CD4-positive, alpha-beta T cell treated with Interferon gamma for 1 hour (primary cell): Measurements from ENCODE around the gene WNT6.
A peak's percentile ranks its signal among the peaks of the same experiment; 100 is the strongest.

ENCODE experiments used
- DNase-seq: peaks from one replicate; pipeline ENCODE4 v3.0.0-alpha.2; 2020

WNT6 gene

GRCh38 chr2:218894151-218894879 is 34.7 kb downstream of the WNT6 start:
- no peak for DNase-seq

DNA sequence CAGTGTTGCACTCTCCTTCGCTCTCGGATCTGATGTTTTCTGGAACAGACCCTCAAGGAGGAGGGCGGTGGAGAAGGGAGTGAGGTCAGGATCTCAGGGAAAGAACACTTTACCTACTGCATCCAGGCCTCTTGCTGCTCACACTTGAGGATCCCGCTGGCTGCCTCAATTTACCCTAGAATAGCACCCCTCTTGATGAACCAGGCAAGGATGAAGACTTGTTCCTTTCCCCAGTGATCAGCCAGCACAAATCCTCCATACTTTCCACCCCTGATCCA is 35.2 kb downstream of the WNT6 start:
- DNase-seq = no peak

DNA sequence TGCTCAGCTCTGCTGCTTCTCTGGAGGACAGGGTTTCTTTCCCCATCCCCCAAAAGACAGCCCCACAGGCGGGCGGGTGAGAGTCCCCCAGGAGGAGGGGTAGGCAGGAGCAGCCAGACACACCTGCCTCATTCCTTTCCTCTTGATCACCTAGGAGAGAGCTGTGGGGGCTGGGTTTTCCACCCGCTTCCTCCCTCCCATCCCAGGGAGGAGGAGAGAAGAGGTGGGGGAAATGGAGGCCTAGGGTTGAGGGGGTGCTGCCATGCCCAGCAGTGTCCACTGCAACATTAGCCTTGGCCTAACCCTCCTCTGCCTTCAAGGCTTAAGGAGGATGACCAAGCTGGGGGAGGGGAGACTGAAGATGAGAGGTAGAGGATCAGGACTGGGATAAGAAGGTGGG is 35.7 kb downstream of the WNT6 start:
- no peak for DNase-seq

DNA sequence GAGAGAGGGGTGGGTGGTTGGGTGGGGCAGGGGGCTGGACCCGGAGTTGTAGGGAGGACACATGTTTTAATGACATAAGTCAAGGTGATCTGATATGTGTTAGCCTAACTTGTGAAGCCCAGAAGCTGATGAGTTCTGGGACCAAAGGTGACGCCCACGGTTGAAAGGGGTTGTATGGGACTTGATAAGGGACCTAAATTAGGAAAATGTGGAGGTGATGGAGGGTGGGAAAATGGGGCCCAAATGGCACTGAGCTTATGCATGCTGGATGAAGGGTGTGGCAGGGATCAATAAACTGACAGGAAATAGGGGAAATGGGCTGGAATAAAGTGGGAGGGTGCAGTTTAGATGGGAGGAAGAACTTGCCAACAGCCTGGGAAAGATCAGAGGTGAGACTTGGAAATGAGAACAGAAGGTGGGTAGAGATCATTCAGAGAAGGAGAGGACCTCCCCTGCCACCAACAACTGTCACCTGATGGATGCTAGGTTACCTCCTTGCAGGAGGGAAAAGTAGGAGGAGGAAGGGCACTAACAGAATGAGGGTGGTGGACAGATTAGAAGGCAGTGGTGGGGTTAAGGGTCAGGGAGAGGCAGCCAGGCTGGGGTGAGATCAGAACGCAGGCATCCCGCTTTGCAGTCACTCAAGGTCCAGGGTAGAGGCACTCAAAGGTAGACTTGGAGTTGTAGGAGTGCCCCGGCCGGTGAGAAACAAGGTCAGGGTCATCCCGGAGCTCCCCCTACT is 36.3 kb downstream of the WNT6 start:
- DNase-seq = no peak

DNA sequence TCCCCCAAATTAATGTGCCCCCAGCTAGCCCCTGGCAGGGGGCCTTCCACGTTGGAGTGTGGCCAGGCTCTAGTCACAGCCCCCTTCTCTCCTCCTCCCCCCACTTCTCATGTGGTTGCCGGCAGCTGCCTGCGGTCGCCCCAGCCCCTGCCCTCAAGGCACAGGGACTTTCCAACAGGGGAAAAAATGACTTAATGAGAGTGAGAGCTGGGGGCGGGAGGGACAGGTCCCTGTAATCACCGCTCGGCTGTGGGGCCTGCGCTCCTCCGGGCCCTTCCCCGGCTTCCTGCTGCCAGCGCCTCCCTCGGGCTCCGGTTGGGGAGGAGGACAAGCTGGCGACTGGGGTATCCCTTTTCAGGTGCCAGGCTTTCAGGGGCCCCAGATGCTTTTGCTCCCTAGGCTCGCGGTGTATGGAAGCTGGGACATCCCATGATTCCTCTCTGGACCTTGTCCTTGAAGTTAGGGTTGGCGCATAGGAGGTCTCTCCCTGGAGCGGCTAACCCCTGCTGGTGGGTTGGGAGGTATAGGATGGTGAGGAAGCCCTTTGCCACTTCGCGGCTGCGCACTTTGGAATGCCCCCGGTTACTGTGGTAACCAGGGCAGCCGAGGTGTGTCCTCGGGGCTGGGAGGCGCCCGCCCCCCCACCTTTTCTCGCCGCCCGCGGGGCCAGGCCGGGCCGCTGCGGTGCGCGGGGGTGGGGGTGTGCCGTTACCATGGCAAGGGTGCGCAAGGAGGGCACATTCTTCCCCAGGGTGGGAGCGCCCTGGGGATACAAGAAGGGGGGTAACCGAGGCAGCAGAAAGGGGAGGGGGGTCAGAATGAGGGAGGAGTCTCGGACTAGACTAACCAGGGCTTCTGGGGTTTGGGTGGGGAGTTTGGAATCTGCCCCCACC is 37.1 kb downstream of the WNT6 start:
- peak; percentile 91 for DNase-seq

DNA sequence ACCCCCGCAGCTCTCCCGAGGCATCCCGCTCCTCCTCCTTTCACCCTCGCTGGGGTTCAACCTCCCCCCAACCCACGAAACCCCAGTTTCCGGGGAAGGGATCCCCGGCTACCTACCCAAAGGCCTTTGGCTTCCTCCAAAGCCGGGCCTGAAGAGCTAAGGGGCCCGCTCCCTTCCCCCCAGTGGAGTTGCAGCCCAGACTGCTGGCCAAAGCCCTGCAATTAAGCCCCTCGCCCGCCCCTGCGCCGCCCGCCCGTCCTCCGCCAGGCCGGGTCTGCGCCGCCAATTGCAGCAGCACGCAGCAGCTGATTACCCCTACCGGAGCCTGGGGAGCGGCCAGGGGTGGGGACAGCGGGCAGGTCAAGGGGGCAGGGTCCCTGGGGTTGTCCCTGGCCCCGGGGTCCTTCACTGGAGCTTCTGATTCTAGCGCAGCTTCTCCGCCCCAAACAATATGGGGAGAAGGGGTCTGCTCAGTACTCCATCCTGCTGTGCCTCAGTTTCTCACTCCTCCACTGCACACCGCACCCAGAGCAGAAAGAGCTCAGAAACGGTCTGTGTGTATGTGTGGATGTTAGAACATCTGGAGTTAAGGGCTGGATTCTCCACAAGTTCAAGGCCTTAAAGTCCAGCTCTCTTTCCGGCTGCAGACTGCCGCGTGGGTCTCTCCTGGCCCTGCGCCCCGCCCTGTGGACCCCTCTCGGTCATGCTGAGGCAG is 37.9 kb downstream of the WNT6 start:
- no peak for DNase-seq

DNA sequence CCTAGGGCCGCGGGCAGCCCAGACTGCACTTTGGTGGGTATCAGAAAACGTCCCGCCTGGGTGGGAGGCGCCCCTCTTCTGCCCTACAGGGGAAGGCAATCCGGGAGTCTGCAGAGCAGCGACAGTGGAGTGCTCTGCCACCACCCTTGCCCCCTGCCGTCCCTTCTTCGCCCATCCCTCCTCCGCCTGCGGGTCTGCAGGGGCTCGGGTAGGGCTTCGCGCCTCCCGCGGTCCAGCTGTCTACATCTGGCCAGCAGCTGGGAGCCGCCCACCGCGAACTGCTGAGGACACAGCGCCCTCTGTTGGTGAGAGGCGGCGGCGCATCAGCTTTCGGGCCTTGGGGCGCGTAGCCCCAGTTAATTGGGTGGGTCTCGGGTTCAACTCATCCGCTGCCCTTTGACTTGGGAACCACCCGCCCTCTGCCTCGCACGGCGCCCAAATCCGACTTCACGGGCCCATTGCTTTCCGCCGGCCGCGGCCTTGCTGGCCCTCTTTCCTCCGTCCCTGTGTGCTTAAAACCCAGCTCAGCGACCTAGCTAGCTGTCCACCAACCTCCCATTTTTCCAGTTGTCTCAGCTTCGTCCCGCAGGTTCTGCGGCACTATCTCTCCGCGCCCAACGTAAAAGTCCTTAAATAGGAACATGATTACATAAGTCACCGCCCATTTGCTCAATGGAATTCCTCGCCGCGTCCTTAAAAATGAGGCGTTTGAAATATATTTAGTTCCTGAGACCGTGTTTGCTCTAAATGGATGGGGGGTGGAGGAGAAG is 38.7 kb downstream of the WNT6 start:
- peak; percentile 69 for DNase-seq

DNA sequence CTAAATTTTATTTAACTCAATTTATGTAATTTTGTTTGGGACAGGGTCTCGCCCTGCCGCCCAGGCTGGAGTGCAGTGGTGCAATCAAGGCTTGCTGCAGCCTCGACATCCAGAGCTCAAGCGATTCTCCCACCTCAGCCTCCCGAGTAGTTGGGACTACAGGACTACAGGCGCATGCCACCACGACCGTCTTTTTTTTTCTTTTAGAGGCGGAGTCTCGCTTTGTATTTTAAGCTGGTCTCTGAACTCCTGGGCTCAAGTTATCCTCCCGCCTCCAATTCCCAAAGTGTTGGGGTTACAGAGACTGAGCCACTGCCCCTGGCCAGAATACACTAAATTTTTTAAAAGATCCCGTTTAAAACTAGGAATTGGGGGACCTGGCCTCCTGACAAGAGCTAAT is 39.5 kb downstream of the WNT6 start:
- no peak for DNase-seq

DNA sequence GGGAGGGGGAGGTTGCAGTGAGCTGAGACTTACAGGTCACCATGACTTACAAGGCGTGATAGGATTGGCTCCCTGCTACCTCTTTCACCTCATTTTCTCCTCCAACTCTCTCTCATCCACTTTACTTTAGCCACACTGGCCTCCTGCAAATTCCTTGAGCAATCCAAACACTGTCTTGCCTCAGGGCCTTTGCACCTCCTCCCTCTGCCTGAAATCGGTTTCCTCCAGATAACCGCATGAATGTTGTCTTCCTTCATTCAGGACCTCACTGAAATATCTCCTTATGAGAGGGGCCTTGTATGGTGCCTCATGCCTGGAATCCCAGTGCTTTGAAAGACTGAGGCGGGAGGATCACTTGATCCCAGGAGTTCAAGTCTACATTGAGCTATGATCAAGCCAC is 42.8 kb downstream of the WNT6 start:
- no peak for DNase-seq

GRCh38 chr2:218904176-218904575 is 44.6 kb downstream of the WNT6 start:
- DNase-seq = no peak

DNA sequence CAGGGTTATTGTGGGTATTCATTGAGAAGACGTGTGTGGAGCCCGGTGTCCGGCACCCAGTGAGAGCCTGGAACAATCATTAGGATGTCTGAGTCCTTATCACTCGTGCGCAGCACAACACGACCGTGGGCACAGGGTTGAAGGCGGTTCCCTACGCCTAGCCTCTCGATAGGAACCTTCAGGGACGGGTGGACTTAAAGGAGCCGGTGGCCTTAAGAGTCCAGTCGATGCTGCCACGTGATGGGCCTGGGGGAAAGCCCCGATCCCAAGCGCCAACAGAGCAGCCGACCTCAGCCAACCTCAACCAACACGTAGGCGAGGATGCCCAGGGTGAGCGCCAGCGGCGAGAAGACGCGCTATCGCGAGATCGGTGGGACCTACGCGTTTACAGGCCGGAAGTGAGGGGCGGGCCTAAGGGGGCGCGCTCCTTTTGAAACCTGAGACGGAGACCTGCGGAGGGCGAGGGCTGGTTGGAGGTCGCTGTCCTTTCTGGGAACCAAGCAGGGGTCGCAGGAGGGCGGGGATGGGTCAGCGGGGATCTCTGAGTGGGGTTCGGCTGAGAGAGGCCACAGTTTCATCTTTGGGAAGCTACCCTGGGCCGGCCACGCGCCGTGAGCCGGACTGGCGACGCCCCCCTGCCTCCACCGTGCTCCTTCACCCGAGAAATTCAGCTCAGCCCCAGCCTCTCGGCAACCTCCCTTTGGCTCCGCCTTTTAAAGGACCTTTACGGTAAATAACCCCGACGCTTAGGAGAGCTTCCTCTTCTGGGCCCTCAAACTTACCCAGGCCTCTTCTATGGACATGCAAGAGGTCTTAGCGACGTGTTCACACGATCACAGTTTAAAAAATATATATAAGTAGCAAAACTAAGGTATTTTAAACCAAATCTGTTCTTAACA is 49.4 kb downstream of the WNT6 start:
- peak; percentile 89 for DNase-seq

DNA sequence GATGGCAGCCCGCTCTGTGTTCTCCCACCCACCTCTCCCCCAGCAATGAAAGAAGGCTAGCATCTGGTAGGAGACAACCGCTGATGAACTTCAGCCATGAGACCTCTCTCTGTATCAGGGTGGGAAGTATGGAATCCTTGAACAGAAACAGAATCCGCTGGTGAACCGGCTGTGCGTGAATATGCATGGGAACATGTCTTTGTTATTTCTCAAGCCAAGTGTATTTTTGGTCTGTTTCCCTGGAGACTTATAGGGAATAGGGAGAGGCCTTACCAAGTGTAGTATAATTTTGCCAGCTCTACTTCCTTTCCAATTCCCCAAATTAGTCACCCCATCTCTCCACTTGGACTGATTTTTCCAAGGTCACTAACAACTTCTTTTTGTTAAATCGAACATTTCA is 51.1 kb downstream of the WNT6 start:
- DNase-seq = no peak

DNA sequence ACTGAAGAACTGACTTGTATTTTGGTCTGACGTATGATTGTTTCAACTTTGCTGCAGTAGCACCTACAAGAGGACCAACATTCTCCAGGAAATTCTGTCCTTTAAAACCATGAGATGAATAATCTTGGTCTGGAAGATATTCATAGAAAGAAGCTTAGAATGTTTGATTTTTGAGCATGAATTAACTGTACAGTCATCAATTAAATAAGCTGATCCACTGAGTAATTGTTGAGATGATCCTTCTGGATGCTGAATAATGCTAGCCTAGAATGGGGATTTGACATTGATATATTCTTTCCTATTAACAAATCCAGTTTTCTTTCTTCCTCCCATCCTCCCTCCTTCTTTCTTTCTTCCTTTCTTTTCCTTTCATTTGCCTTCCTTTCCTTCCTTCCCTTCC is 60.9 kb downstream of the WNT6 start:
- no peak for DNase-seq
